Ovary (tissue), 9 donors: ENCODE measurements around the gene PALB2. TPM values are rescaled to one million over a fixed set of nuclear protein-coding genes. Genes with fewer than 3 reads are reported as not detected.

Experiments
- DNase-seq, 5 donors: peaks; one replicate each; pipeline ENCODE4 v3.0.0-alpha.2; 2019 to 2020
- H3K27ac ChIP-seq, 2 donors: fragments of 200-600 bp; one replicate each; pipeline versions ENCODE4 v1.5.1 to v1.8.0; 2019 to 2022
- H3K27me3 ChIP-seq: fragments of 200-600 bp; one replicate; pipeline ENCODE4 v1.8.0; 2022
- H3K36me3 ChIP-seq: fragments of 200-600 bp; sonication (generic); one replicate; pipeline ENCODE4 v1.5.1; 2019
- H3K4me1 ChIP-seq: one replicate; pipeline ENCODE4 v1.8.1; 2013; ENCODE audit warnings: mild to moderate bottlenecking, moderate library complexity; ENCODE audit not compliant: insufficient read depth
- H3K4me3 ChIP-seq: fragments of 200-600 bp; sonication (generic); one replicate; pipeline ENCODE4 v1.5.1; 2017
- H3K9me3 ChIP-seq, 2 donors: fragments of 200-600 bp in 1 of 2; sonication (generic) in 1 of 2; one replicate each; pipeline versions ENCODE4 v1.5.1 to v1.8.1; 2013 to 2019; ENCODE audit warnings: mild to moderate bottlenecking in 1 of 2, moderate library complexity in 1 of 2
- CTCF ChIP-seq, 3 donors: fragments of 450-650 bp in 2 of 3; fragments of 200-600 bp in 1 of 3; IDR thresholded peaks; one replicate each; pipeline versions ENCODE4 v1.5.1 to v1.8.0; 2016 to 2022; ENCODE audit warnings: antibody characterized with exemption in 3 of 3, mild to moderate bottlenecking in 1 of 3
- EP300 ChIP-seq: sonication (generic); formaldehyde crosslinking; IDR thresholded peaks from one replicate; pipeline ENCODE4 v1.6.1; 2017; ENCODE audit warnings: antibody characterized with exemption
- POLR2A ChIP-seq: fragments of 450-650 bp; IDR thresholded peaks from one replicate; pipeline ENCODE4 v1.6.1; 2017; ENCODE audit warnings: antibody characterized with exemption, mild to moderate bottlenecking, moderate library complexity
- WGBS, 3 donors: extraction: QIAGEN DNeasy Blood & Tissue Kit in 1 of 3; methylation state at CpG; one replicate each; pipeline versions ENCODE4 v1.1.5 to v1.1.7; 2013 to 2017; 5-methylcytosine and 5-hydroxymethylcytosine counted together
- intact Hi-C, 4 donors: fragments of 100-400 bp; cut with DNase I; formaldehyde crosslinking; loops; one replicate each; pipeline versions ENCODE4 v1.11.0 to v1.15.1; 2022 to 2023
- polyA plus RNA-seq, 2 donors: library from polyadenylated mRNA; stranded (reverse); fragments of 200-250 nt in 1 of 2; fragments of 350-450 nt in 1 of 2; fragmentation: Illumina TruSeq in 1 of 2; extraction: RNeasy Lipid Tissue Mini Kit (QIAGEN cat#74804) in 1 of 2; gene quantifications; one replicate each; pipeline ENCODE4 v1.2.3, GENCODE V29; 2013 to 2014
- total RNA-seq, 7 donors: library from RNA; depleted of rRNA in 2 of 7; stranded (reverse); fragments of >200 nt in 2 of 7; fragmentation: NEBNext Ultra II Directional in 3 of 7; extraction: Animal tissue kit (Norgen Biotek cat#: 25700) in 3 of 7; gene quantifications; one replicate each; pipeline versions ENCODE4 v1.1.0 to v1.2.4, GENCODE V29; 2016 to 2023
- donor health status: DM: no; HTN: no; CAD: no; lungs with moderate emphysema.
- donor health status: DM: no; HTN: no; CAD: no.
- donor health status: Bipolar disorder and iron deficiency.
- donor health status: DM: yes; HTN: yes; CAD: no.
- donor health status: DM: no; HTN: no; CAD: no.
- donor health status: DM: yes; HTN: yes; CAD: no.

PALB2 gene
- total and polyA plus RNA-seq, 9 donors = 6.1 to 13.7 (median 9.9) TPM

- peak overlapping the region; percentile 57 to 87 for H3K27ac ChIP-seq
- TF ChIP-seq EP300 = no peak
- no peak for TF ChIP-seq CTCF (IDR thresholded peaks at IDR 0.05)
- no peak for TF ChIP-seq POLR2A
- intact Hi-C loops = no loop called here
These were observed 45.7 kb downstream of the PALB2 start for GRCh38 chr16:23595246-23595950.

GRCh38 chr16:23594186-23594585 lies 46.9 kb downstream of the PALB2 start:
- no peak overlapping the region for H3K27ac ChIP-seq
- peaks cover 7% of the 10 kb centered on the region for H3K4me1 ChIP-seq
- intact Hi-C loops = no loop called here
- H3K27me3 ChIP-seq = no peaks in the 10 kb centered on the region
- no peak for DNase-seq
- no peak overlapping the region for H3K4me3 ChIP-seq
- no peaks in the 10 kb centered on the region for H3K36me3 ChIP-seq
- no peak for TF ChIP-seq EP300
- TF ChIP-seq POLR2A = no peak
- no peak for TF ChIP-seq CTCF (IDR thresholded peaks at IDR 0.05)
- WGBS, 3 donors = 93 to 97% (median 94%) methylated on average over 12 of the region's 12 CpGs
- H3K9me3 ChIP-seq = no peaks in the 10 kb centered on the region

More at GRCh38 chr16:23595246-23595950, 45.7 kb downstream of the PALB2 start:
- 13 to 18% (median 17%) methylated on average over 34 of the region's 34 CpGs for WGBS, 3 donors
- no peaks in the 10 kb centered on the region for H3K27me3 ChIP-seq
- no peak for DNase-seq
- H3K9me3 ChIP-seq = no peaks in the 10 kb centered on the region
- H3K4me3 ChIP-seq = peak overlapping the region; percentile 99
- H3K36me3 ChIP-seq = no peaks in the 10 kb centered on the region
- H3K4me1 ChIP-seq = peaks cover 7% of the 10 kb centered on the region

GRCh38 chr16:23590181-23590580 lies 50.9 kb downstream of the PALB2 start:
- Histone ChIP-seq H3K4me1 (peaks cover 6% of the 10 kb centered on the region), H3K36me3 (no peaks in the 10 kb centered on the region), H3K27me3 (no peaks in the 10 kb centered on the region), H3K9me3 (no peaks in the 10 kb centered on the region), H3K4me3 (no peak overlapping the region), H3K27ac (no peak overlapping the region)
- DNase-seq = no peak
- 75 to 93% (median 91%) methylated on average over 3 of the region's 3 CpGs for WGBS, 3 donors
- intact Hi-C loops = no loop called here
- TF ChIP-seq CTCF (IDR thresholded peaks at IDR 0.05) (no peak), EP300 (no peak), POLR2A (no peak)

GRCh38 chr16:23587726-23588125 lies 53.4 kb downstream of the PALB2 start:
- intact Hi-C loops = no loop called here
- no peak for DNase-seq
- H3K36me3 ChIP-seq = no peaks in the 10 kb centered on the region

More at GRCh38 chr16:23587726-23588125, 53.4 kb downstream of the PALB2 start:
- WGBS, 3 donors = 69 to 72% (median 72%) methylated on average over 5 of the region's 5 CpGs
- Histone ChIP-seq H3K27me3 (no peaks in the 10 kb centered on the region), H3K4me1 (no peaks in the 10 kb centered on the region), H3K4me3 (no peak overlapping the region), H3K9me3 (no peaks in the 10 kb centered on the region), H3K27ac (no peak overlapping the region)
- TF ChIP-seq CTCF (IDR thresholded peaks at IDR 0.05) = no peak
- no peak for TF ChIP-seq POLR2A
